Measurements from ENCODE around the gene BPTF.

- TF ChIP-seq SIN3A (IDR thresholded peaks at IDR 0.05; ENCODE audit: borderline replicate concordance, insufficient read depth, low read length) (no peak), POLR2AphosphoS5 (IDR thresholded peaks at IDR 0.05; ENCODE audit: low read depth, low read length) (no peak), TAF1 (IDR thresholded peaks at IDR 0.05; ENCODE audit: borderline replicate concordance, insufficient read depth, low read length) (no peak)
Measured at GRCh38 chr17:67821871-67822367, 3.4 kb upstream of the BPTF start.
